ENCODE data around the gene C16orf86.

Gene C16orf86

GRCh38 chr16:67653789-67654402, 12.7 kb upstream of the C16orf86 start:
- no peak for DNase-seq

GRCh38 chr16:67654403-67654911, 12.2 kb upstream of the C16orf86 start:
- DNase-seq: no peak

GRCh38 chr16:67655363-67655762, 11.3 kb upstream of the C16orf86 start:
- no peak for DNase-seq

GRCh38 chr16:67656344-67657016, 10.1 kb upstream of the C16orf86 start:
- DNase-seq: no peak

- no peak for DNase-seq
Measured at GRCh38 chr16:67657017-67657608, 9.5 kb upstream of the C16orf86 start.

- DNase-seq: no peak
Measured at GRCh38 chr16:67657751-67658518, 8.7 kb upstream of the C16orf86 start.

GRCh38 chr16:67658849-67659674, 7.6 kb upstream of the C16orf86 start:
- DNase-seq: no peak

GRCh38 chr16:67659675-67660563, 6.7 kb upstream of the C16orf86 start, which contains the start of gene ACD:
Gene ACD, minus strand, starts transcription at chr16:67660260. Its CDS starts 40 bp downstream, at chr16:67660220.
- peak; percentile 94 for DNase-seq

- peak; percentile 94 for DNase-seq
Measured at GRCh38 chr16:67660564-67661028, 6.0 kb upstream of the C16orf86 start, which contains the start of gene PARD6A. Gene PARD6A, plus strand, starts transcription at chr16:67660960. Its CDS starts 79 bp downstream, at chr16:67661039.

- DNase-seq: no peak
Measured at GRCh38 chr16:67661101-67661761, 5.4 kb upstream of the C16orf86 start.

- DNase-seq: no peak
Measured at GRCh38 chr16:67661886-67662652, 4.5 kb upstream of the C16orf86 start.

- DNase-seq: no peak
Measured at GRCh38 chr16:67662653-67663010, 4.0 kb upstream of the C16orf86 start.

GRCh38 chr16:67663151-67663876, 3.3 kb upstream of the C16orf86 start:
- DNase-seq: no peak

GRCh38 chr16:67663877-67664222, 2.8 kb upstream of the C16orf86 start:
- no peak for DNase-seq

GRCh38 chr16:67664258-67664657, 2.4 kb upstream of the C16orf86 start:
- DNase-seq: no peak

GRCh38 chr16:67664871-67665270, 1.7 kb upstream of the C16orf86 start:
- no peak for DNase-seq

GRCh38 chr16:67665598-67665997, 1.0 kb upstream of the C16orf86 start:
- no peak for DNase-seq

GRCh38 chr16:67666032-67666551, 522 bp upstream of the C16orf86 start:
- no peak for DNase-seq

- no peak for DNase-seq
Measured at GRCh38 chr16:67667453-67667816, 821 bp downstream of the C16orf86 start.

Data from right forelimb (tissue), 1 donor.